Measurements from ENCODE around the gene ABCB6.
"Not testable (repeated sequence)": the region's sequence is repeated elsewhere in the genome, so short reads cannot be mapped to it uniquely, and the experiment has no call there.

ABCB6 gene

DNA sequence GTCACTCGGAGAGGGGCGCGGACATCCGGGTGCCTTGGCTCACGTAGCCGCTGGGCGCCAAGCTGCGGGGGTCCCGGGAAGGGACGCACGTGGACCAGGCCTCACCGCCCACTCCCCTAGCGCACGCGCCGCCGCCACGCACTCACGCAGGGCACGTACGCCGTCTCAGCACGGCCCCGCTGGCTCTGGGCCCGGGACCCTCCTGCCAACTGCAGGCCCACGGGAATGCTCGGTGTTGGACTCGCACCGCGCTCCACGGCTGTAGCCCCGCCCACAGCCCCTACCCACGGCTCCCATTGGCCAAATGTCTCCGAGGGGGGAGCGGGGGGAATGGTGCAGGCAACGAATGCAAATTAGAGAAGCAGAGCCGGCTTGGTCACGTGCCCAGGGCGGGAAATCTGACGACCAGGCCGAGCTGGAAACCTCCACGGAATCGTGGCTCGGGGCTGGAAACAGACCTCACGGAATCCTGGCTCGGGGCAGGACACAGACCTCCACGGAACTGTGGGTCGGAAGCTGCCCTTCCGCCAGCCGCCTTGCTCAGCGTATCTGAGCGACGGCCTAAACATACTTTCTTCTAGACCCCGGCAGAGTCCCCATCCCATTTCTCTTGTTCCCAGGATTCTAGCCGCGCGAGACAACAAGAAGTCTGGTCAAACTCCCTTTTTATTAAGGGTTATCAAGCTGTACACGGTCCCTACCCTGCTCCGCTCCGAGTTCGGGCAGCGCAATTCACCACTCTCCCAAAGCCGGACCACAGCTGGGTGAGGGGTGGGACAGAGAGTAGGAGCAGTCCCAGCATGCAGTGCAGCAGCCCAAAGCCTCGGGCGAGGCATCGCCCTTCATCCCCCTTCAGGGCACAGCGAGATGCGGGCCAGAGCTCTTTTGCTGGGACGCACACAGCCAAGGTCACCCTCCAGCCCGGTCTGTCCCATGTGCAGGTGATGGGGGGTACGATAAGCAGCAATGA, at the start of gene ABCB6:
ABCB6 (minus strand) TSS at position 227 of the 970 bp plus-strand sequence. CDS start 285 bp downstream, outside the sequence.
- DNase-seq = no peak

DNA sequence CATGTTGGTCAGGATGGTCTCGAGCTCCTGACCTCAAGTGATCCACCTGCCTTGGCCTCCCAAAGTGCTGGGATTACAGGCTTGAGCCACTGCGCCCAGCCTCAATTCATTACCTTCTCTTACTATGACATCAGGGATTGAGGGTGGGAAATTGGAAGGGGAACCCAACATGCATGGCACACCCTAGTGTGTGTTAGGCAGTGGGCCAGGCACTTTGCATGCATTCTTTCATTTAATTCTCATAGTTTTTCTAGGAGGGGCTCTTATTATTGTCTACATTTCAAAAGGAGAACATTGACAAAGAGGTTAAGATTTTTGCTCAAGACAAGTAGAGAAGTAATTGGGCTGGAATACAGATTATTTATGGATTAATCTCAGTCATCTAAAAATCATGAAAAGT, 49.5 kb upstream of the ABCB6 start:
- no peak for DNase-seq

DNA sequence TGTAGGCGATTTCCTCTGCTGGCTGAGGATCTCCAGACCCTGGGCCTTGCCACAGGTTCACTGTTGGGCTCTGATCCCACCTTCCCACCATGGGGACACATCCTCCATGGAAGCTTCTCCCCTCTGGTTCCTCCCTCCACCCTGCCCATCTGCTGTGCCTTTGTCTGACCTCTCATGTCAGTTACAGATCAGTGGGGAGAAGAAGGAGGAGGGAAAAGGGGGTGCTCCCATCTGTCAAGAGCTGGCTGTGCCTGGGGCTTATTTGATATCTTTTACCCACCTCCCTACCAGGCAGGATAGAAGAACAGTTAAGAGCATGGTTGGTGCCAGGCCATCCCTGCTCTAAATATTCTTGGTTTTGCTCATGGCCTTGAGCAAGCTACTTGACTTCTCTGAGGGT, 48.1 kb upstream of the ABCB6 start:
- no peak for DNase-seq

DNA sequence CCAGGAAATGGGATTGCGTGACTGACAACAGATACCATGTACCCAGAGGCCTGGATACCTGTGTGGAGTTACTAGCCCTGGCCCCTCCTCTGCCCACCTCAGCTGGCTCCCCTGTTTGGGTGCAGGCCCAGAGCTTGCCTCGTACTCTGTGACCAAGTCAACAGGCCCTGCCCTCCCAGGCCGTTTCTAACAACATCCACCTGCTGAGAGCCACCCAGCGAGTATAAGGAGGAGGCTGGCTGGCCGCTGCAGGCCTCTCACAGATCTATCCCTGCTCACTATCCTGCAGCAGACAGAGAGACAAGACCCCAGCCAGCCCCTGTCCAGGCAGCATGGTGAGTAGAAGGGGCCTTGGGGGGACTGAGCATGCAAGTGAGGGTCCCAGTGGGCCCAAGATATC, 47.5 kb upstream of the ABCB6 start:
- DNase-seq = no peak

DNA sequence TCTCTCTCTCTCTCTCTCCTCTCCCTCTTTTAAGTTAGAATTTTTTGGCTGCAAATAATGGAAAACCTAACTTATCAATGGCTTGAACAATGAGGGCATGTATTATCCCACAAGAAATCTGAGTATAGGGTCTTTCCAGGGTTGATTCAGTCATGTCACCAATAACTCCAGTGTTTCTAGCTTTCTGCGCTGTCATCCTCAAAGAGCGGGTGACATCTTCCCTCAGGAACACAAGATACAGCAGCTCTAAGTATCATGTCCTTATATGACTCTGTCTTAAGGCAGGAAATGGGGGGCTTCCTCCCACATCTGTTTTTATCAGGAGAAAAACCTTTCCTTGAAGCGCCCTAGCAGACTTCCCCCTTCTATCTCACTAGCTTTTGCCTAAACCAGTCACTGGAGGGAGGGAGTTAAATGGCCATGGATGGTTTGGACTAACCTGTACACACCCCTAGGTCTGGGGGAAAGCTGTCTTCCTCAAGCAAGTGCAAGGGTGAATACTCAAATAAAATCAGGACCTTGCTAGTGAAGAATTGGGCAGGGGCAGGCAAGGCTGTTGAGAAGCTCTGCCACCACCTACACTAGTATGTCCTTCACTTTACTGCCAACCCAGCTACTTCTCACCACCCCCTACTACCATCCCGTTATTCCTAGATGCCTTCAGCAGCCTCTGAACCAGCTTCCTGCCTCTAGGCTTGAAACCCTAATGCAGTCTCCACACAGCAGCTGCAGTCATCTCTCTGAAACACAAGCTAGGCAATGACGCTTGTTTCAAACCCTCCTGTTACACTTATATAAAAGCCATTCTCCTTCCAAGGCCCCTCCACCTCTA, 42.5 kb upstream of the ABCB6 start:
- DNase-seq = no peak

DNA sequence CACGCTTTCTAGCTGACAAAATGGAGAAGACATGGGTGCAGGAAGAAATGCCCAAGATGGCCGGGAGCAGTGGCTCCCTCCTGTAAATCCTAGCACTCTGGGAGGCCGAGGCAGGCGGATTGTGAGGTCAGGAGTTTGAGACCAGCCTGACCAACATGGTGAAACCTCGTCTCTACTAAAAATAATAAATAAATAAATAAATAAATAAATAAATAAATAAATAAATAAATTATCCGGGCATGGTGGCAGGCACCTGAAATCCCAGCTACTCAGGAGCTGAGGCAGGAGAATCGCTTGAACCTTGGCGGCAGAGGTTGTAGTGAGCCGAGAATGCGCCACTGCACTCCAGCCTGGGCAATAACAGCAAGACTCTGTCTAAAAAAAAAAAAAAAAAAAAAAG, 40.2 kb upstream of the ABCB6 start:
- not testable (repeated sequence) for DNase-seq

DNA sequence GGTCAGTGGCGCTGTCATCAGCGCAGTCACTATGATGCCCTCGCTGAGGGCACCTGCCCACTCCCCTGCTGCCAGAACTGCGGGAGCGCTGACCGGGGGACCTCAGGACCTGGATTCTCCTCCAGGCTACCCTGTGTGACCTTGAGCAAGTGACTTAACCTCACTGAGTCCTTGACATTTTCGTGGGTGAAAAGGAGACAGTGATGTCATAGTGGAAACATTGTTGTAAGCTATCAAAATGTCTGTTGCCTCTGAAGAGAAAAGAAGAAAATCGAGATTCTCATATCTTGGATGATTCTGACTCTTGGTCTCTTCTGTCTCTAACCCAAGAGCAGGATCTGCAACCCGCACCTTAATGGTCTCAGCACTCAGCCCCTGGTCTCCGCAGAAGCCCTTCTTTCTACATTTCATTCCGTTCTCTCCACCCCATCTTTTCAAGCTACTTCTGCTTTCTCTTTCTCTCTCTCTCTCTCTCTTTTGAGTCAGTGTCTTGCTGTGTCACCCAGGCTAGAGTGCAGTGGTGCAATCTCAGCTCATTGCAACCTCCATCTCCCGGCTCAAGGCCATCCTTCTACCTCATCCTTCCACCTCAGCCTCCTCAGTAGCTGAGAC, 35.9 kb upstream of the ABCB6 start:
- DNase-seq = peak; percentile 77

DNA sequence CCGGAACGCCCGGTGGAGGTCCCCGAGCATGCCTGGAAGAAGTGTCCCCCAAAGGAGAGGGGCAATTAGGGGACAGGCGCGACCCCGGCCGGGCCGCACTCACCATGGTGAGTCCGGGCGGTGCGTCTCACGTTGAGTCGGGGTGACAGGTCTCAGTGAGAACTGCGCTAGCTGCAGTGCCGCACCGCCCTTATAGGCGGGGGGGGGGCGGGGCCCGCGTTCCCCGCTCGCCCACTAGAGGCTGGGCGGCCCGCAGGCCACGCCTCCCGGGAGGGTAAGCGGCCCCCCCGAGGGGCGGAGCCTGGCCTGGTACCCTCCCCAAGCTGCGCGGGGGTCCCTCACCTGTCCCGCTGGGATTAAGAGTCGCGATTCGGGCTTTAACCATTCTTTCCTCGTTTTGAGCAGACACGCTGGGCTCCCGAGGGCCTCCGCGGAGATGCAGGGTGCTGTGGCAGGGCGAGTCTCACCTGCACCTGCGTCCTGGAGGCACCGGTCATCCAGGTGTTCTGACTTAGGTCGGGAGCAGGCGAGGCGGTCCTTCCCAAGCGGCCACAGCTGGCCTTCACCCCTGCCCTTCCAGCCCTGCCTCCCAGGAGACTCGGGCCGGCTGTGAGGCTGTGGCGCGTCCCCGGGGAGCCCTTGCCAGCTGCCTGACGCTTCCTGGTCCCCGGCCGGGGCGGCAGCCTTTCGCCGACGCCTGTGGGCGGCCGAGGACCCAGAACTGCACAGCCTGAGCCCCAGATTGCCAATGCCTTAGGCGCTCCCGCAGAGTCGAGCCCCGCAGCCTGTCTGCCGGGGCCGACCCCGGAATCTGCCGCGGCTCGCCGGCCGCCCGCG, 35.2 kb upstream of the ABCB6 start, which contains the start of gene TUBA4A:
TUBA4A (minus strand) TSS at position 166 of the 837 bp plus-strand sequence; CDS start at position 106, 60 bp downstream.
- no peak for DNase-seq

DNA sequence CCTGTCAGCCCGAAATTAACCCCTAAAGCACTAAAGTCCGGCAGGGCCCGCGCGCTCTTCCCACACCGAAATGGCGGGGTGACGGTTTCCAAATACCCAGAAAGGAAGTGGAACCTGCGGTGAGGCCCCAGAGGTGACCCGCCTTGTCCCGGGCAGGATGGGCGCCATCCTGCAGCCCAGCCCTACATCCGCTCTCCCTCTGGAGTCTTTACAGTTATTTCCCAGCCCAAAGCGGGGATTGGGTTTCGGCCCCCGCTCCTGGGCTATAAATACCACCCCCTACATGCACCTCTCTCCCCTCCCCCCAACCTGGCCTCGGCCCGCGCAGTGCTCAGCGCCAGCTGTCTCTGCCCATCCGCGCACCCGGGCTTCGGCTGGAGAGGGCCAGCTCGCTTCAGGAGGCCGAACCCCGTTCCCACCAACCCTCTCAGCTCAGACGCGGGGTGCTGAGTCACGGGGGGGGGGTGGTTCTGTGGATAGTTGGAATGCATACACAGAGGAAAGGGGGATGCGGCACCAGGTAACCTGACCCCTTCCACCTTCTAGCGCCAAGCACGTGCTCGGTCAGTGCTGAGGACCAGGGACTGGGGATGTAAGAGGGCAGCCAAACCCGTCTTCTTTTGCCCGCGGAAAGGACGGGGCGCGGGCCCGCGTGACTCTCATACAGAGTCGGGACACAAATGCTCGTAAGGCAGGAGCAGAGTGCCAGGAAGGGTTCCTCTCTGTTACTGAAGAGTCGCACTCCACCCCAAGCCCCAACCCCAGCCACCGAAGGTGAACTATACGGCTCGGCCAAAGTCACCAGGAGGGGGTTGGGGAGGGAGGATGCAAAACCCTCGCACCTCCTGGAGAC, 34.4 kb upstream of the ABCB6 start, which contains the start of gene TUBA4B:
TUBA4B (plus strand) TSS at position 344 of the 853 bp plus-strand sequence; CDS start at position 509, 165 bp downstream.
- no peak for DNase-seq

DNA sequence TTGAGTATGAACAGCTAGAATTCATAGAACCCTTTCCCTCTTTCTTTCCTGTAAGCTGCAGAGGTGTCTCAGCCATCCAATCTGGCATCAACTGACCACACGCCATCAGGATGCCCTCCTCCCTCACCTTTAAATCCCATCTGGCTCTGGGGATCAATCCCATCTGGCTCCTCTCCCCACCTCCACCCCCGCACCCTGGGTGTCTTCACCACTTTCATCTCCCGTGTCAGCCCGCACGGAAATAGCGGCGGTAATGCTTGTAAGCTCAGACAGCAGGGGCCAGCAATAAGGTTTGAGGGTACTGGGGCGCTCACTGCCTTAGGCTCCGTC, 33.8 kb upstream of the ABCB6 start:
- DNase-seq = no peak

DNA sequence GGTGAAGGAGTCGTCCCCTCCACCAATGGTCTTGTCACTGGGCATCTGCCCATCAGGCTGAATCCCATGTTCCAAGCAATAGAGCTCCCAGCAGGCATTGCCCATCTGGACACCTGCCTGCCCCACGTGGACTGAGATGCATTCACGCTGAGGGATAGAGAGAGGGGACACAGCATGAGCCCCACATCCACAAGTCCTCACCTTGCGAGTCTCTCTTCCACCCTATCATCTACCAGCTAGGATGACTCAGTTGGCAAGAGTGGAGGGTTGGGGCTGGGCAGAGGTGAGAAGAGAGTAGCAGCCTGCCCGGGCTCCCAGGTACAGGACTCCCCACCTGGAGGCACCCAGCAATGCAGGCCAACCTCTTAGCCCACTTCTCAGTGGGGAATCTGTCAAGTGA, 33.3 kb upstream of the ABCB6 start:
- DNase-seq = no peak

DNA sequence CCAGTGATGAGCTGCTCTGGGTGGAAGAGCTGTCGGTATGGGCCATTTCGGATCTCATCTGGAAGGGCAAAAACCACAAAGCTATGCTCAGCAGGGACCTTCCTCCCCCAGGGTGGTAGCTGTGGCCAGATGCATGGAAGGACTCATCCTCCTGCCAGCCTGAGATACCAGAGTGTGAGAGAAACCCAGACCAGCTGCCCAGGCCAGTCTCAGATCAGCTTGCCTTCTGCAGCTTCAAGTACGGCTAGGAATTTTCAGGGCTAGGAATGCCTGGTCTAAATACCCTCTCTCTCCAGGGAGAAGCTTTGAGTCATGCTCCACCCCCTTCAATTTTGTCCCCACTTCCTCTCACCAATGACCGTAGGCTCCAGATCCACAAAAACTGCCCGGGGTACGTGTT, 32.9 kb upstream of the ABCB6 start:
- DNase-seq = no peak

DNA sequence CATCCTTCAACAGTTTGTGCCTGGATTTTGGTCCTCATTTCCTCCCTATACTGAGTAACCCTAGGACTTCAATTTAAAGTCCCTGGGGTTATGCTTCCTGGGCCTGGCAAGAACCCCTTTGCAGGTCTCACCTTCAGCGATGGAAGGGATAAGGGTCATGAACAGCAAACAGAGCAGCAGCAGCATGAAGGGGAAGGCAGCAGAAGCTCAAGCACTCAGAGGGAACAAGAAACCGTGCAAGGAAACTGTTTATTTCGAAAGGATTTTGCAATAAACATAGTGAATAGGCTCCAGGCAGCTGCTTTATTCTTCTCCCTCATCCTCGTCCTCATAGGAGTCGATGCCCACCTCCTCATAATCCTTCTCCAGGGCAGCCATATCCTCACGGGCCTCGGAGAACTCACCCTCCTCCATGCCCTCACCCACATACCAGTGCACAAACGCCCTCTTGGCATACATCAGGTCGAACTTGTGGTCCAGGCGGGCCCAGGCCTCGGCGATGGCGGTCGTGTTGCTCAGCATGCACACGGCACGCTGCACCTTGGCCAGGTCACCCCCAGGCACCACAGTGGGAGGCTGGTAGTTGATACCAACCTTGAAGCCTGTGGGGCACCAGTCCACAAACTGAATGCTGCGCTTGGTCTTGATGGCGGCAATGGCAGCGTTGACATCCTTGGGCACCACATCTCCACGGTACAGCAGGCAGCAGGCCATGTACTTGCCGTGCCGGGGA, 31.5 kb upstream of the ABCB6 start:
- no peak for DNase-seq

DNA sequence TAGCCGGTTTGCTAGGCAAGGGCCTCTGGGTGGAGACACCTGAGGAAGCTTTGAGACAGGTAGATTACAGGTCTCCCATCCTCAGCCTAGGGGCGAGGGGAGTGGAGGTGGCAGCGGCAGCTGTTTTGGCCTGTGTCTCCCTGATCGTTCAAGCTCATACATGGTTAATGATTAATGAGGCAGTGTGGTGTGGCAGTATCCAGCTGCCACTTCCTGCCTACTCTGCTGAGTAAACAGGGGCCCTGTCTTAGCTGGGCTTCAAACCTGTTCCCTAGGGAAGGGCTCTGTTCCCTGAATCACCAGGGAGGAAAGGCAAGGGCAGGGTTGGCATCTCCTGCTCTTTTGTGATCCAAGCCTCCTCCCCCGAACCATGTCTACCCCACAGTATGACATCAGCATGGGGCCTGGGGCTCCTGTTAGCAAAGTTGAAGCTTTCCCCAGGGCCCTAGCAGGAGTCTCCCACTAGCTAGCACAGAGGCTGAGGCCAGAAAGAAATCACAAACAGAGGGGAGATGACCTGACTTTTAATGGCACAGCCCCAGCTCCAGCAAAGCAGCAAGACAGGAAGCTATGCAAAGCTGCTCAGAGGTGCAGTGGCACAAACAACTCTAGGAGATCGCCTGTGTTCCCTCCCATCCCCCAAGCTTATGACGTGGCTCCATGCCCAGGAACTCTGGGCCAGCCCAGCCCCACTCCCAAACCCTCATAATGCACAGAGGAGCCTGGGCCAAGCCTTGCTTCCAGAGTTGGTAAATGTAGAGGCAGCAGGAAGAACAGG, 30.6 kb upstream of the ABCB6 start:
- DNase-seq = no peak

DNA sequence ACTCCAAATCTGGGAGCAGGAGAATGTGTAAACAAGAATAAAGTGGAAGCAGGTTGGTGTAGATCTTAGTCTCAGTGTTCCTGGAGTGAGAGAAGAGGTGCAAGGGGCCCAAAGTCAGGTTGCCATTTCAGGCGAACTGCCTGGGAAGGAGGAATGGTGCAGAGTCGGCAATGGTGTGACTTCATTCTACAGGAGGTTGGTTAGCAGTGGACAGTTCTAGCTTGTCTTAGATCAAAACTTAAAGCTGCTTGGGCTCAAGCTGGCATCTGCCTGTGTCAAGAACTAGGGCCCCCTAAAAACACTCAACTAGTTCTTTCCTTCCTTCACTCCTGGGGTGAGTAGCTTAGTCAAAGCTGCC, 30.1 kb upstream of the ABCB6 start:
- no peak for DNase-seq

DNA sequence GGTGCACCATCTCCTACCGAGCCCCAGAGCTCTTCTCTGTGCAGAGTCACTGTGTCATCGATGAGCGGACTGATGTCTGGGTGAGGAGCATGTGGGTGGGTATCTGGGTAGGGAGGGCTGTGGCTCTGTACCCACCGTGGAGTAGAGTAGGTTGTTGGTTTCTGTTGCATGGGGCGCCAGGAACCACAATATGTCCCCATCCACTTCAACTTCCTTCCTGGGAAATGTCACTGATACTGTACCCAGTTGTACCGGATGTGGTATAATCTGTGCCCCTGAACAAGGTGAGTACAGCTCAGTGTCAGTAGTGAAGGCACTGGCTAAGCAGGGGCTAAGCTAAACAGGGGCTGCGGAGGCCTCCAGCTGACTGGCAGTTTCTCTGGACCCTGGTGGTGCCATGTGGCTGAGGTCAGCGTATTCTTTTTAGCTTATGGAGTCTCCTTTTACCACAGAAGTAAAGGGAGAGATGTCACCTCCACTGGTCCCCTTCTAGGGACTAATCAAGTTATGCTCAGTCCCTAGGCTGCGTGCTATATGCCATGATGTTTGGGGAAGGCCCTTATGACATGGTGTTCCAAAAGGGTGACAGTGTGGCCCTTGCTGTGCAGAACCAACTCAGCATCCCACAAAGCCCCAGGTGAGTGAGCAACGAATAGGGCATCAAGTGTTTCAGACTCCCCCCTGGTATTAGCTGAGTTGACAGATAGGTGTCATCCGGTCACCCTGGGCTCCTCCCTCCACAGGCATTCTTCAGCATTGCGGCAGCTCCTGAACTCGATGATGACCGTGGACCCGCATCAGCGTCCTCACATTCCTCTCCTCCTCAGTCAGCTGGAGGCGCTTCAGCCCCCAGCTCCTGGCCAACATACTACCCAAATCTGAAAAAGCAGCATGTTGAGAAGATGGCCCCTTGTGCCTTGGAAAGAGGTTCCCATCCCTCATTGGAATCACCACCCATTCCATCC, 29.2 kb upstream of the ABCB6 start:
- DNase-seq = no peak

DNA sequence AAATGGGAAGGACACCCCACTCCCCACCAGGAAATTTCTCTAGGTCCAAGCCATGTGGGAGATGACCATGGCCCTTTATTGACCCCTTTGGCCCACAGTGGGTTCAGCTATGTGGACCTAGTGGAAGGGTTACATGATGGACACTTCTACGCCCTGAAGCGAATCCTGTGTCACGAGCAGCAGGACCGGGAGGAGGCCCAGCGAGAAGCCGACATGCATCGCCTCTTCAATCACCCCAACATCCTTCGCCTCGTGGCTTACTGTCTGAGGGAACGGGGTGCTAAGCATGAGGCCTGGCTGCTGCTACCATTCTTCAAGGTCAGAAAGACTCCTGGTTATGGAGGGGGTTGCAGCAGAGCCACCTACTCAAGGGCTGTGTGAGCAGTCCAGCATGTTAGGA, 27.8 kb upstream of the ABCB6 start:
- no peak for DNase-seq

DNA sequence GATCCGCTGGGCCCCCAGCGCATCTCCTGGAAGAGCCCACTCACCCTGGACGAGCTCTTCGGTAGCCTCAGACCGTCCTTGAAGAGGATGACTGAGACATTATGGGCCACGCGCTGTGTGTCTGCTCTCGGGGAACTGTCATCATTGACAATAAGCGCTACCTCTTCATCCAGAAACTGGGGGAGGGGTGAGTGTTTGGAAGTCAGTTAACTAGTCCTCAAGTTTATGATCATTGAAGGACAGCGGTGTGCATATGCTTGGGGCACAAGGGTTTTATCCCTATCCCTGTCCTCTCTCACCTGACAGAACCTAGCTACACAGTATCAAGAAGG, 27.1 kb upstream of the ABCB6 start:
- DNase-seq = no peak

Data from SIG-M5 (cell line).